OCI-LY7 (cell line): ENCODE data around the gene CFAP74.

Experiments
- CTCF ChIP-seq: fragments of 200-600 bp; sonication (generic); conservative IDR thresholded peaks from 2 replicates; pipeline ENCODE4 v1.5.1; 2014; ENCODE audit warnings: mild to moderate bottlenecking, antibody characterized with exemption, low read length, moderate library complexity, mixed read lengths
- EZH2phosphoT487 ChIP-seq: fragments of 200-600 bp; sonication (generic); IDR thresholded peaks from 2 replicates; pipeline ENCODE4 v1.6.1; 2018; ENCODE audit warnings: low read depth, borderline replicate concordance, mild to moderate bottlenecking, mixed run types, antibody characterized with exemption, low read length, moderate library complexity, mixed read lengths

GRCh38 chr1:1968767-1969504 lies 34.6 kb downstream of the CFAP74 start:
- TF ChIP-seq CTCF (no peak), EZH2phosphoT487 (no peak)
